CD14-positive monocyte (primary cell): ENCODE data around the gene KCNC3. TPM values are rescaled to one million over a fixed set of nuclear protein-coding genes. Genes with fewer than 3 reads are reported as not detected.
"Not testable (repeated sequence)": the region's sequence is repeated elsewhere in the genome, so short reads cannot be mapped to it uniquely, and the experiment has no call there.

Source experiments
- DNase-seq, 3 donors: peaks; one replicate each; pipeline ENCODE4 v3.0.0-alpha.2; 2011 to 2022
- H2AFZ ChIP-seq: 2 replicates; pipeline ENCODE4 v1.6.0; 2012; ENCODE audit warnings: mild to moderate bottlenecking, low read depth, low read length, inconsistent platforms; ENCODE audit not compliant: insufficient read depth, poor library complexity, severe bottlenecking
- H3K27ac ChIP-seq, 2 donors: 1 replicate in 1 of 2; 2 replicates in 1 of 2; pipeline ENCODE4 v1.5.1; 2012 to 2013; ENCODE audit warnings: low read length in 2 of 2, control low read depth in 1 of 2, inconsistent platforms in 1 of 2, low read depth in 1 of 2, mild to moderate bottlenecking in 1 of 2
- H3K27me3 ChIP-seq, 2 donors: one replicate each; pipeline versions ENCODE4 v1.6.0 to v1.6.1; 2011 to 2013; ENCODE audit warnings: low read length in 2 of 2; ENCODE audit not compliant: control insufficient read depth in 2 of 2, insufficient read depth in 2 of 2
- H3K36me3 ChIP-seq, 2 donors: replicated peaks in 1 of 2; 1 replicate in 1 of 2; 2 replicates in 1 of 2; pipeline versions ENCODE4 v1.5.1 to v1.6.1; 2012 to 2013; ENCODE audit warnings: low read length in 2 of 2, control low read depth in 1 of 2, inconsistent platforms in 1 of 2, mild to moderate bottlenecking in 1 of 2; ENCODE audit not compliant: insufficient read depth in 2 of 2, control insufficient read depth in 1 of 2
- H3K4me1 ChIP-seq, 2 donors: 1 replicate in 1 of 2; 2 replicates in 1 of 2; pipeline versions ENCODE4 v1.5.1 to v1.6.1; 2012 to 2013; ENCODE audit warnings: low read length in 2 of 2, control low read depth in 1 of 2, inconsistent platforms in 1 of 2, mild to moderate bottlenecking in 1 of 2, moderate library complexity in 1 of 2; ENCODE audit not compliant: insufficient read depth in 2 of 2, control insufficient read depth in 1 of 2
- H3K4me2 ChIP-seq: replicated peaks from 2 replicates; pipeline ENCODE3; 2012; ENCODE audit warnings: low read length, moderate library complexity, mild to moderate bottlenecking; ENCODE audit not compliant: poor library complexity, severe bottlenecking; ENCODE audit errors: extremely low read depth
- H3K4me3 ChIP-seq, 3 experiments: fragments of 200-600 bp in 1 of 3; sonication (generic) in 1 of 3; replicated peaks in 1 of 3; 1 replicate in 2 of 3; 2 replicates in 1 of 3; pipeline ENCODE4 v1.5.1; 2011 to 2013; ENCODE audit warnings: low read length in 3 of 3, mild to moderate bottlenecking in 3 of 3, control low read depth in 2 of 3, low read depth in 2 of 3, inconsistent platforms in 1 of 3, moderate library complexity in 1 of 3
- H3K79me2 ChIP-seq: 2 replicates; pipeline ENCODE4 v1.6.0; 2012; ENCODE audit warnings: mild to moderate bottlenecking, control low read depth, inconsistent platforms, low read length, moderate library complexity; ENCODE audit not compliant: insufficient read depth
- H3K9ac ChIP-seq: 2 replicates; pipeline ENCODE4 v1.6.0; 2017; ENCODE audit warnings: low read length, mild to moderate bottlenecking; ENCODE audit not compliant: insufficient read depth, poor library complexity, severe bottlenecking
- H3K9me3 ChIP-seq, 2 donors: replicated peaks in 1 of 2; 1 replicate in 1 of 2; 2 replicates in 1 of 2; pipeline versions ENCODE4 v1.5.1 to v1.6.1; 2012 to 2013; ENCODE audit warnings: low read length in 2 of 2, control low read depth in 1 of 2; ENCODE audit not compliant: control insufficient read depth in 1 of 2, insufficient read depth in 1 of 2
- H4K20me1 ChIP-seq: 2 replicates; pipeline ENCODE4 v1.6.0; 2012; ENCODE audit warnings: mild to moderate bottlenecking, low read length, control low read depth, moderate library complexity; ENCODE audit not compliant: insufficient read depth
- H3K27ac Mint-ChIP-seq, 7 donors: one replicate each; pipeline ENCODE4 v1.8.0; 2020; ENCODE audit warnings: mild to moderate bottlenecking in 7 of 7, mixed read lengths in 7 of 7, moderate library complexity in 6 of 7, inconsistent platforms in 2 of 7
- H3K27me3 Mint-ChIP-seq, 3 donors: one replicate each; pipeline ENCODE4 v1.8.0; 2021 to 2022; ENCODE audit warnings: low read depth in 3 of 3, mild to moderate bottlenecking in 3 of 3, mixed read lengths in 3 of 3, moderate library complexity in 3 of 3, inconsistent platforms in 1 of 3
- H3K36me3 Mint-ChIP-seq, 2 donors: one replicate each; pipeline ENCODE4 v1.8.0; 2020; ENCODE audit warnings: mixed read lengths in 2 of 2, inconsistent platforms in 1 of 2, mild to moderate bottlenecking in 1 of 2
- H3K4me1 Mint-ChIP-seq: one replicate; pipeline ENCODE4 v1.8.0; 2020; ENCODE audit warnings: mild to moderate bottlenecking, mixed read lengths
- H3K4me3 Mint-ChIP-seq, 2 donors: one replicate each; pipeline ENCODE4 v1.8.0; 2020; ENCODE audit warnings: mild to moderate bottlenecking in 2 of 2, mixed read lengths in 2 of 2, moderate library complexity in 1 of 2
- H3K9me3 Mint-ChIP-seq, 7 donors: one replicate each; pipeline ENCODE4 v1.8.0; 2020 to 2022; ENCODE audit warnings: mixed read lengths in 7 of 7, mild to moderate bottlenecking in 6 of 7, moderate library complexity in 6 of 7, inconsistent platforms in 2 of 7
- WGBS: methylation state at CpG from one replicate; pipeline ENCODE4 v1.1.5; 2013; ENCODE audit warnings: missing lambda C conversion rate; ENCODE audit not compliant: insufficient coverage; 5-methylcytosine and 5-hydroxymethylcytosine counted together
- intact Hi-C, 2 donors: fragments of 100-400 bp; cut with micrococcal nuclease; formaldehyde crosslinking; loops; one replicate each; pipeline versions ENCODE4 v1.15.0 to v1.15.1; 2023
- polyA plus RNA-seq, 3 donors: library from polyadenylated mRNA; depleted of rRNA in 1 of 3; unstranded in 2 of 3; stranded (reverse) in 1 of 3; fragments of 300-500 nt in 2 of 3; fragments of >200 nt in 1 of 3; fragmentation: Illumina TruSeq in 2 of 3; gene quantifications; 1 replicate in 2 of 3; 2 replicates in 1 of 3; pipeline ENCODE4 v1.2.3, GENCODE V29; 2012 to 2021
- TF ChIP-seq, protein P1 (sequence below): fragments of 200-600 bp; IDR thresholded peaks from one replicate; pipeline ENCODE4 v1.8.0; 2022; ENCODE audit warnings: antibody characterized with exemption, mild to moderate bottlenecking

The KCNC3 gene
- polyA plus RNA-seq, 3 donors = 0.04 to 23.6 TPM; not detected in 1

DNA sequence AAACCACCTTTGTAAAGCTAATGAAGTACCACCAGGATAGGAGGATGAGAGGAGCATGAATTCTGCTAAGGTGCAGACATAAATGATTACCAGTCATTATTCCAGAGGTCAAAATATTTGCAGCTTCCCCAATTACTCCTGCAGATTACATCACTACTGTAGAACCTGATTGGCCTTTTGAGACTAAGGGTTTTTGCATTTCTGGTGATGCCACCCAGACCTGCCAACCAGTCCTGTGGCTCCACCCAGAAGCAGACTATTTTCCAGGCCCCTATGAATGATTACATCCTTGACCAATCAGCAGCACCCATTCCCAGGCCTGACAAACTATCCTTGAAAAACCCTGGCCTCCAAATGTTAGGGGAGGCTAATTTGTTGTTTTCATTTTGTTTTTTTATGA is 11.2 kb upstream of the KCNC3 start:
- Histone ChIP-seq H3K4me2 (peak overlapping the region; percentile 93), H3K9ac (no peak overlapping the region), H3K27ac (peak overlapping the region; percentile 70 to 87), H3K27me3 (no peaks in the 10 kb centered on the region), H3K79me2 (peaks cover 84% of the 10 kb centered on the region), H2AFZ (no peak overlapping the region), H3K4me3 (peak overlapping the region in 2 of 3 experiments; percentile 20 to 88), H3K36me3 (peaks cover 31 to 45% of the 10 kb centered on the region in 2 donors), H3K9me3 (no peaks in the 10 kb centered on the region), H3K4me1 (peaks cover 90 to 94% of the 10 kb centered on the region in 2 donors), H4K20me1 (peaks cover 63% of the 10 kb centered on the region)
- Mint-ChIP-seq H3K27me3 (peaks cover under 1 to 5% (median 1%) of the 10 kb centered on the region in 3 donors), H3K9me3 (peaks cover 0 to 5% (median 4%) of the 10 kb centered on the region in 7 donors), H3K27ac (peak overlapping the region; percentile 87 to 94 (median 91)), H3K4me3 (peak overlapping the region in 1 of 2 donors; percentile 39), H3K4me1 (peaks cover 70% of the 10 kb centered on the region), H3K36me3 (peaks cover 32 to 53% of the 10 kb centered on the region in 2 donors)
- TF ChIP-seq, protein P1, sequence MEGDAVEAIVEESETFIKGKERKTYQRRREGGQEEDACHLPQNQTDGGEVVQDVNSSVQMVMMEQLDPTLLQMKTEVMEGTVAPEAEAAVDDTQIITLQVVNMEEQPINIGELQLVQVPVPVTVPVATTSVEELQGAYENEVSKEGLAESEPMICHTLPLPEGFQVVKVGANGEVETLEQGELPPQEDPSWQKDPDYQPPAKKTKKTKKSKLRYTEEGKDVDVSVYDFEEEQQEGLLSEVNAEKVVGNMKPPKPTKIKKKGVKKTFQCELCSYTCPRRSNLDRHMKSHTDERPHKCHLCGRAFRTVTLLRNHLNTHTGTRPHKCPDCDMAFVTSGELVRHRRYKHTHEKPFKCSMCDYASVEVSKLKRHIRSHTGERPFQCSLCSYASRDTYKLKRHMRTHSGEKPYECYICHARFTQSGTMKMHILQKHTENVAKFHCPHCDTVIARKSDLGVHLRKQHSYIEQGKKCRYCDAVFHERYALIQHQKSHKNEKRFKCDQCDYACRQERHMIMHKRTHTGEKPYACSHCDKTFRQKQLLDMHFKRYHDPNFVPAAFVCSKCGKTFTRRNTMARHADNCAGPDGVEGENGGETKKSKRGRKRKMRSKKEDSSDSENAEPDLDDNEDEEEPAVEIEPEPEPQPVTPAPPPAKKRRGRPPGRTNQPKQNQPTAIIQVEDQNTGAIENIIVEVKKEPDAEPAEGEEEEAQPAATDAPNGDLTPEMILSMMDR = no peak
- intact Hi-C loops = no loop called here
- peak; percentile 46 to 72 (median 52) for DNase-seq

DNA sequence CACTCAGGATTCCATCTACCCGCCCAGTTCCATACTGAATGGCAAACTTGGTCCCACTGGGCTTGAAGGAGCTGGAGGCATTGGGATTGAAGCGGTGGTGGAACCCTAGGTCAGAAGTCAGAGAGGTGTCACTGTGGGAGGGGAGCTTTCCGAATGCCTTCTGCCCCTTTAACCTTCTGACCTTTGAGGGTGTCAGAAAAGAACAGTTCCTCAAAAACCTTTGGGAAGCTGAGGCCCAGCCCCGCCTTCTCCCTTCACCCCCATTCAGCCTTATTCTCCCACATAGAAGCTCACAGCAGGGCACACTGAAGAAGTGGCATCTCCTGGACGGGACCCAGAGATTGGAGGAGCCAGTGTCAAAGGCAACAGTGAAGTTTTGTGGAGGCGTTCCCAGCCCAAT is 7.9 kb upstream of the KCNC3 start:
- peaks cover 87 to 94% of the 10 kb centered on the region in 2 donors for H3K4me1 ChIP-seq
- intact Hi-C loops, H3K27me3 ChIP-seq, H2AFZ ChIP-seq, DNase-seq, H3K9me3 ChIP-seq, H3K27me3 Mint-ChIP-seq, H3K4me2 ChIP-seq, H3K9me3 Mint-ChIP-seq, H3K9ac ChIP-seq: not testable (repeated sequence)
- Mint-ChIP-seq H3K27ac (peak overlapping the region in 4 of 7 donors; percentile 11 to 69 (median 52)), H3K4me3 (peak overlapping the region in 1 of 2 donors; percentile 16), H3K36me3 (peaks cover 43 to 62% of the 10 kb centered on the region in 2 donors), H3K4me1 (peaks cover 74% of the 10 kb centered on the region)
- WGBS = 67% methylated on average over 2 of the region's 6 CpGs
- H3K79me2 ChIP-seq = peaks cover 62% of the 10 kb centered on the region
- H3K36me3 ChIP-seq = peaks cover 39 to 55% of the 10 kb centered on the region in 2 donors
- H3K4me3 ChIP-seq = peak overlapping the region in 1 of 3 experiments; percentile 8
- peak overlapping the region in 1 of 2 donors; percentile 26 for H3K27ac ChIP-seq
- peaks cover 79% of the 10 kb centered on the region for H4K20me1 ChIP-seq
